HepG2 (cell line): ENCODE results near the gene MMP24OS. TPM values are rescaled to one million over a fixed set of nuclear protein-coding genes. Genes with fewer than 3 reads are reported as not detected.
A peak's percentile ranks its signal among the peaks of the same experiment; 100 is the strongest.

ENCODE experiments used
- ATAC-seq: fragments of 200-7000 bp; cut with Tn5 transposase; 3 replicates; pipeline ENCODE4 v1.9.1; 2020; ENCODE audit warnings: mild to moderate bottlenecking, moderate library complexity
- BruUV-seq: library from RNA; stranded (reverse); fragments of 400-500 nt; replicated peaks from 2 replicates; lab custom pipeline; 2021; lab: Mats Ljungman, UMichigan
- CTCF ChIA-PET: fragments of 300-600 bp; formaldehyde crosslinking; extraction: SDS; loops from one replicate; lab custom pipeline; 2021; ENCODE audit warnings: low total read pairs, inconsistent platforms, low intra/inter-chr PET ratio; lab: Yijun Ruan, JAX
- POLR2A ChIA-PET: fragments of 350-600 bp; sonication (Branson Sonifier 250); formaldehyde crosslinking; loops from one replicate; lab custom pipeline; 2020; ENCODE audit warnings: antibody characterized with exemption, inconsistent platforms; lab: Yijun Ruan, JAX
- DNase-seq: peaks from one replicate; pipeline ENCODE4 v3.0.0-alpha.2; 2015; ENCODE audit warnings: low spot score
- FAIRE-seq: peaks from 3 replicates; lab custom pipeline; 2011; peaks lifted over from hg19 to GRCh38; lab: Jason Lieb, UNC
- H2AFZ ChIP-seq: one replicate; pipeline ENCODE4 v1.6.1; 2011; ENCODE audit warnings: low read length, inconsistent platforms
- H3K27ac ChIP-seq: fragments of 300-600 bp; 3 replicates; pipeline ENCODE4 v1.8.0; 2011; ENCODE audit warnings: mixed run types, mild to moderate bottlenecking, mixed read lengths, low read length, inconsistent platforms; ENCODE audit not compliant: insufficient read depth; ENCODE audit errors: extremely low read length
- H3K27me3 ChIP-seq, 2 experiments: fragments of 200-600 bp in 1 of 2; 2 replicates in 1 of 2; 3 replicates in 1 of 2; pipeline versions ENCODE4 v1.6.0 to v1.8.0; 2011; ENCODE audit warnings: low read length in 2 of 2, mild to moderate bottlenecking in 2 of 2, moderate library complexity in 2 of 2, inconsistent platforms in 1 of 2; ENCODE audit not compliant: insufficient read depth in 2 of 2, control insufficient read depth in 1 of 2
- H3K36me3 ChIP-seq, 2 experiments: fragments of 200-600 bp in 1 of 2; replicated peaks in 1 of 2; 2 replicates in 1 of 2; 3 replicates in 1 of 2; pipeline versions ENCODE4 v1.5.1 to v1.8.0; 2011; ENCODE audit warnings: low read length in 2 of 2, inconsistent platforms in 1 of 2; ENCODE audit not compliant: insufficient read depth in 2 of 2, control insufficient read depth in 1 of 2
- H3K4me1 ChIP-seq: 2 replicates; pipeline ENCODE4 v1.5.1; 2012; ENCODE audit warnings: low read length, inconsistent platforms; ENCODE audit not compliant: insufficient read depth
- H3K4me2 ChIP-seq: 2 replicates; pipeline ENCODE4 v1.6.0; 2011; ENCODE audit warnings: low read depth, low read length, inconsistent platforms
- H3K4me3 ChIP-seq, 3 experiments: fragments of 200-600 bp in 1 of 3; sonication (generic), shearing (Covaris generic) in 1 of 3; replicated peaks in 1 of 3; 2 replicates each; pipeline ENCODE4 v1.5.1; 2011 to 2016; ENCODE audit warnings: low read length in 3 of 3, inconsistent platforms in 2 of 3, low read depth in 2 of 3, mild to moderate bottlenecking in 2 of 3, control low read depth in 1 of 3, mixed read lengths in 1 of 3; ENCODE audit not compliant: insufficient read depth in 1 of 3
- H3K79me2 ChIP-seq: one replicate; pipeline ENCODE4 v1.6.1; 2011; ENCODE audit warnings: low read length, inconsistent platforms; ENCODE audit not compliant: insufficient read depth
- H3K9ac ChIP-seq: 2 replicates; pipeline ENCODE4 v1.6.0; 2011; ENCODE audit warnings: mild to moderate bottlenecking, low read depth, low read length, inconsistent platforms; ENCODE audit not compliant: insufficient read depth
- H3K9me3 ChIP-seq: 2 replicates; pipeline ENCODE4 v1.5.1; 2012; ENCODE audit warnings: mild to moderate bottlenecking, low read length
- H4K20me1 ChIP-seq: 2 replicates; pipeline ENCODE4 v1.6.0; 2011; ENCODE audit warnings: inconsistent platforms, mild to moderate bottlenecking, low read length, moderate library complexity; ENCODE audit not compliant: insufficient read depth
- EEA1 ChIP-seq: sonication (generic); formaldehyde crosslinking; IDR thresholded peaks from 2 replicates; pipeline ENCODE4 v1.5.1; 2020; ENCODE audit warnings: mild to moderate bottlenecking, missing genetic modification reagents, borderline replicate concordance
- HNF4A ChIP-seq: sonication (generic); formaldehyde crosslinking; IDR thresholded peaks from 2 replicates; pipeline ENCODE4 v1.4.0; 2020; ENCODE audit warnings: missing genetic modification reagents
- HNRNPL ChIP-seq: fragments of 200-400 bp; formaldehyde crosslinking; IDR thresholded peaks from 2 replicates; pipeline ENCODE4 v1.6.1; 2017; ENCODE audit warnings: mild to moderate bottlenecking, low read depth, low read length
- KLF16 ChIP-seq, 2 experiments: sonication (generic) in 1 of 2; formaldehyde crosslinking in 1 of 2; IDR thresholded peaks; 2 replicates each; pipeline versions ENCODE4 v1.6.1 to v1.8.0; 2016 to 2023; ENCODE audit warnings: missing genetic modification reagents in 2 of 2, missing compliant biosample characterization in 1 of 2
- MEIS1 ChIP-seq: sonication (generic); formaldehyde crosslinking; IDR thresholded peaks from 2 replicates; pipeline ENCODE4 v1.9.0; 2021; ENCODE audit warnings: mild to moderate bottlenecking, missing genetic modification reagents, moderate library complexity, borderline replicate concordance
- SMAD9 ChIP-seq: sonication (generic); formaldehyde crosslinking; IDR thresholded peaks from 2 replicates; pipeline ENCODE4 v1.5.1; 2020; ENCODE audit warnings: mild to moderate bottlenecking, missing genetic modification reagents
- SPEN ChIP-seq: sonication (generic); formaldehyde crosslinking; IDR thresholded peaks from 2 replicates; pipeline ENCODE4 v1.5.1; 2020; ENCODE audit warnings: low read depth, mild to moderate bottlenecking, missing genetic modification reagents
- ZBTB42 ChIP-seq: sonication (generic); formaldehyde crosslinking; IDR thresholded peaks from 2 replicates; pipeline ENCODE4 v1.5.0; 2020; ENCODE audit warnings: mild to moderate bottlenecking, missing genetic modification reagents
- ZNF367 ChIP-seq: sonication (generic); formaldehyde crosslinking; IDR thresholded peaks from 2 replicates; pipeline ENCODE4 v1.4.0; 2020; ENCODE audit warnings: missing genetic modification reagents, borderline replicate concordance
- ZNF639 ChIP-seq: conservative IDR thresholded peaks from 2 replicates; pipeline ENCODE4 v1.6.1; 2018; ENCODE audit warnings: missing genetic modification reagents
- ZNF781 ChIP-seq: sonication (generic); formaldehyde crosslinking; IDR thresholded peaks from 2 replicates; pipeline ENCODE4 v1.5.1; 2020; ENCODE audit warnings: borderline replicate concordance, mild to moderate bottlenecking, missing genetic modification reagents; ENCODE audit errors: not compliant biosample characterization
- WGBS: methylation state at CpG from one replicate; pipeline ENCODE4 v1.1.6; 2017; ENCODE audit warnings: low lambda C conversion rate; 5-methylcytosine and 5-hydroxymethylcytosine counted together
- in situ Hi-C: cut with HindIII; loops from 2 replicates; pipeline ENCODE4 v1.10.0; 2017; ENCODE audit warnings: low pct_unique_long_range_greater_than_20kb; ENCODE audit not compliant: extremely low pct_ligation_motif_present
- intact Hi-C: fragments of 100-400 bp; cut with micrococcal nuclease; formaldehyde crosslinking; loops from one replicate; pipeline ENCODE4 v1.10.0; 2022; ENCODE audit not compliant: unreplicated experiment
- polyA plus RNA-seq, 8 experiments: library from polyadenylated mRNA; depleted of rRNA in 3 of 8; stranded (reverse) in 7 of 8; unstranded in 1 of 8; fragments of >200 nt; fragmentation: Illumina TruSeq in 4 of 8; extraction: Trizol in 4 of 8; gene quantifications; 2 replicates each; pipeline versions ENCODE4 v1.2.1 to v1.2.3, GENCODE V29; 2011 to 2016; ENCODE audit warnings: low read depth in 4 of 8, missing spikeins in 1 of 8, mixed read lengths in 1 of 8; ENCODE audit not compliant: insufficient read depth in 1 of 8
- total RNA-seq, 5 experiments: library from RNA; depleted of rRNA; stranded (reverse); fragments of >200 nt; fragmentation: Illumina TruSeq; extraction: Trizol; gene quantifications; 2 replicates each; pipeline ENCODE4 v1.2.3, GENCODE V29; 2016; ENCODE audit warnings: low read depth in 1 of 5
- TF ChIP-seq, protein P1 (sequence below), 2 experiments: fragments of 450-650 bp in 1 of 2; sonication (generic) in 1 of 2; formaldehyde crosslinking; IDR thresholded peaks; 2 replicates each; pipeline versions ENCODE4 v1.5.0 to v1.8.0; 2020 to 2022; ENCODE audit warnings: mild to moderate bottlenecking in 1 of 2, missing genetic modification reagents in 1 of 2
- TF ChIP-seq, protein P2 (sequence below): sonication (generic); formaldehyde crosslinking; IDR thresholded peaks from 2 replicates; pipeline ENCODE4 v1.8.1; 2023; ENCODE audit warnings: mild to moderate bottlenecking, moderate library complexity, missing genetic modification reagents

MMP24OS gene
- total and polyA plus RNA-seq, 2 of the 13 experiments (the other 11 are each of a cell fraction or from before 2014, with no cell fraction given): 6.0 to 8.5 TPM

- Histone ChIP-seq H3K4me2 (peak overlapping the region; percentile 91), H4K20me1 (peaks cover 8% of the 10 kb centered on the region; the same call in 1 of the 2 replicates), H3K27me3 (peaks cover 6 to 24% of the 10 kb centered on the region in 2 experiments; a peak in 4 of 5 replicates), H3K79me2 (peaks cover 30% of the 10 kb centered on the region), H3K27ac (no peak overlapping the region), H3K9me3 (no peaks in the 10 kb centered on the region), H3K4me1 (peaks cover 70% of the 10 kb centered on the region), H3K4me3 (peak overlapping the region; percentile 80 to 98 (median 81); a peak in 5 of 6 replicates), H2AFZ (no peak overlapping the region), H3K9ac (peak overlapping the region; percentile 97; the same call in 1 of the 2 replicates), H3K36me3 (peaks cover 0 to 5% of the 10 kb centered on the region in 2 experiments; a peak in 2 of 5 replicates)
- DNase-seq (no peak), ATAC-seq (no peak), FAIRE-seq (no peak)
- in situ Hi-C loops (no loop called here), intact Hi-C loops (no loop called here)
- WGBS: 67% methylated on average over 15 of the region's 17 CpGs
- CTCF ChIA-PET: no interaction called here
- POLR2A ChIA-PET: interaction anchor here (0.9 to 3.0 kb wide), 13 partner anchors 10 to 411 kb away, joined by 3 to 26 read pairs (median 6); partner anchors contain the start of genes ACSS2, CEP250, EDEM2 and UQCC1
- BruUV-seq: no TSS peak
- TF ChIP-seq, protein P1, sequence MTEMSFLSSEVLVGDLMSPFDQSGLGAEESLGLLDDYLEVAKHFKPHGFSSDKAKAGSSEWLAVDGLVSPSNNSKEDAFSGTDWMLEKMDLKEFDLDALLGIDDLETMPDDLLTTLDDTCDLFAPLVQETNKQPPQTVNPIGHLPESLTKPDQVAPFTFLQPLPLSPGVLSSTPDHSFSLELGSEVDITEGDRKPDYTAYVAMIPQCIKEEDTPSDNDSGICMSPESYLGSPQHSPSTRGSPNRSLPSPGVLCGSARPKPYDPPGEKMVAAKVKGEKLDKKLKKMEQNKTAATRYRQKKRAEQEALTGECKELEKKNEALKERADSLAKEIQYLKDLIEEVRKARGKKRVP (CRISPR knock-in tag; IDR thresholded peaks at IDR 0.05): no peak
- TF ChIP-seq ZNF367 (CRISPR knock-in tag): no peak
- TF ChIP-seq SMAD9 (CRISPR knock-in tag): no peak
- peak; percentile 8; the same call in 1 of the 2 replicates for TF ChIP-seq SPEN
- peak; percentile 56; the same call in 1 of the 2 replicates for TF ChIP-seq ZBTB42 (CRISPR knock-in tag)
- TF ChIP-seq HNRNPL: peak; percentile 14
- TF ChIP-seq, protein P2, sequence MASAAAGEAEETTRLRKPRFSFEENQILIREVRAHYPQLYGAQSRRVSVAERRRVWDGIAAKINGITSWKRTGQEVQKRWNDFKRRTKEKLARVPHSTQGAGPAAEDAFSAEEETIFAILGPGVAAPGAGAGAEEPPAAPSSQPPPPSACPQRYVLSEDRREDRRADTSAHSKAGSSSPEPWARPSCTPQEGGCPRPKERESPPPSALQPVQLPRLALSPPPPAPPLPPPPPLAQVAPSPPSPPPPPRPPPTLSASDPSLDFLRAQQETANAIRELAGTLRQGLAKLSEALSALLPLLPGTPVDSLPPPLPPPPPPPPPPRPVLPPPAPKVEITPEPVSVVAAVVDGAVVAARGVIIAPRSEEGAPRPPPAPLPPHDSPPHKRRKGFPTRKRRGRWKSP (CRISPR knock-in tag): no peak
- TF ChIP-seq KLF16 (CRISPR knock-in tag; IDR thresholded peaks at IDR 0.05): no peak
- TF ChIP-seq MEIS1 (CRISPR knock-in tag): peak; percentile 59; the same call in 1 of the 2 replicates
- TF ChIP-seq ZNF639: no peak
- TF ChIP-seq ZNF781: no peak
- no peak for TF ChIP-seq HNF4A
- TF ChIP-seq EEA1 (CRISPR knock-in tag): peak; percentile 13; the same call in 1 of the 2 replicates
Observed at GRCh38 chr20:35286899-35287508, 9.1 kb upstream of the MMP24OS start.
